Right kidney (tissue), 1 donor: ENCODE results near the gene TCOF1.
"Not testable (repeated sequence)": the region's sequence is repeated elsewhere in the genome, so short reads cannot be mapped to it uniquely, and the experiment has no call there.

Source experiments
- DNase-seq: peaks from one replicate; pipeline ENCODE4 v3.0.0-alpha.2; 2016

The TCOF1 gene

DNA sequence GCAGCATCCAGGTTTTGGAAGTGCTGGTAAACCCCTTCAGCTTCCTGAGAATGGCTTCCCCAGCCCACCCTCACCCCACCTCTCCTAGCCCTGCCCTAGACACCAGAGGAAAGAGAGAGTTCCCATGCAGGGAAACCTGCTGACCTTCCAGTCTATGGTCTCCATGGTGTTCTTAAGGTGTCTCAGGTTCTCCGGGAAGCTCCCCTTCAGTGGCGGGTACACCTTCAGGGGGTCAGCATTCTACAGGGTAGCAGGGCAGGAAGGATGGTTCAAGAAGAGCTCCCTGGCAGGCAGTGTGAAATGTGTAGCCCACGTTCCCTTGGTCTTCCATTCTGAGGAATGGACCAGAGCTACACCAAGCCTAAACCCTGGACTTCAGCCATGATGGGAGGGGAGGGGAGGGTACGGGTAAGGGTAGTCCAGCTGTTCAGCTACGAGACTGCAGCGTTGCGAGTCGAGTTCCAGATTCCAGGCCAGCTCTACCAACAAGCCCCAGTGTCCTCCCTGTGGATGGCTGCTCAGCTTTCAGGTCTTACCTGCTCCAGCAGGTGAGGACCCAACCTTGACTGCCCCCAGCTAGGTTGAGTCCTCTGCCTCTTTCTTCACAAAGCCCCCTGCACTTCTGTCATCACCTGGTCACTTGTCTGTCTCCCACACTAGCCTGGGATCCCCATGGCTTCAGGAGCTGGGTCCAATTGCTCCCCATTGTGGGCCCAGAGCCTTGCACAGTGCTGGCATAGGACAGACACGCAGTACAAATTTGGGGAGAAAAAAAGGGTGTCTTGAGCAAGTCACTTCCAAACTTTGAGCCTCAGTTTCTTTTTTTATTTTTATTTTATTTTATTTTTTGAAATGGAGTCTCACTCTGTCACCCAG lies 47.7 kb downstream of the TCOF1 start:
- DNase-seq, result no peak

DNA sequence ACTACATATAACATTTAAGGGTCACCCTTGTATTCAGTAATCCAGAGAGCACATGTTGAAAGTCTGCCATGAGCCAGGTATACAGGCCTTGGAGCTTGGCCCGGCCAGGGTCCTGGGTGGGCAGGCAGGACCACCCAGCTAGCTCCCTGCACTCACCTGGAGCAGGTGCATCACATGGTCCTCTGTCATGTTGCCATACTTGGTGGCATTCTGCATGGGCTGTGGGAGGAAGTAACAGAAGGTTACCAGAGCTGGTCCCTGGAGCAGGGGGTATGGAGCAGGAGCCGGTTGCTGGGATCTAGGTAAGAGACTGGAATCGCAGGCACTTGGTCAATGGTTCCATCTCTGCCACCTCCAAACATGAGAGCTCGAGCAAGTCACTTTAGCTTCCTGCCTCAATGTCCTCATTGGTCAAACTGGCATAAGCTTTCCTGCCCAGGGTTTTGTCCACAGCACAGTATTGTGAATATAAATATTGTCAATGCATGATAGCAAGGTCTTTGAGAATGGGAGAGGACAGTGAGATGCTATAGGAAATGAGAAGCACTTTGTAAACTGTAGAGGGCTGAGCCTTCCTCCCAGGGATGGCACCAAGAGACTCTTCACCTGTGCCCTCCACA lies 48.7 kb downstream of the TCOF1 start:
- no peak for DNase-seq

- no peak for DNase-seq
Observed at GRCh38 chr5:150406723-150407095, 49.2 kb downstream of the TCOF1 start.

GRCh38 chr5:150407096-150407720 lies 49.7 kb downstream of the TCOF1 start:
- no peak for DNase-seq

DNA sequence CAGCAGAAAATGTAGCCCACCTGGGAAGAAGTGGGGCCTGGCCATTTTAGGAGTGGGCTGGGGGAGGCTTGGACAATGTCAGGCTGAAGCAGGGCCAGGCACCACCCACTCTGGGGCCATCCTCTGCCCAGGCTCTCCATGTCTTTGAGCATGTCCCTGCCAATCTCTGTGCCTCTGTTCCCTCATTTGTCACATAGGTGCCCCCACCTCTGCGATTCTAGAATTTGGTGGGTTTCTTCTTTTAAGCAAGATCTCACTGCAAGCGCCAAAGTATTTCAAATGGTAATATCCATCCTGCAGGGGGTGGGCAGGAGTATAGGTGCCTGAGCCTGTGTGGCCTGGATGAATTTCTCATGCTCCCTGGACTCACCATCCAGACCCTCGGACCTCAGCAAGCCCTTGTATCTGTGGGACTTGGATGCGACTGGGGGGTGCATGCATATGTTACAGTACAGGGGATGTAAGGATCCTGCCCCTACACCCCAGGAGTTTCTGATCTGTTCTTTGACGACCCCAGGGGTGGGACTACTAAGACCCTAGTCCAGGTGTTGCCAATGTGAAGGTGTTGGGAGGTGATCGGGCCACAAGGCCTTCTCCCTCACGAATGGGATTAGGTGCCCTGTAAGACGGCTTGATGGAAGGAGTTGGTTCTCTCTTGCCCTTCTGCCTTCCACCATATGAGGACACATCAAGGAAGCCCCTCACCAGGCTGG lies 50.9 kb downstream of the TCOF1 start:
- no peak for DNase-seq

DNA sequence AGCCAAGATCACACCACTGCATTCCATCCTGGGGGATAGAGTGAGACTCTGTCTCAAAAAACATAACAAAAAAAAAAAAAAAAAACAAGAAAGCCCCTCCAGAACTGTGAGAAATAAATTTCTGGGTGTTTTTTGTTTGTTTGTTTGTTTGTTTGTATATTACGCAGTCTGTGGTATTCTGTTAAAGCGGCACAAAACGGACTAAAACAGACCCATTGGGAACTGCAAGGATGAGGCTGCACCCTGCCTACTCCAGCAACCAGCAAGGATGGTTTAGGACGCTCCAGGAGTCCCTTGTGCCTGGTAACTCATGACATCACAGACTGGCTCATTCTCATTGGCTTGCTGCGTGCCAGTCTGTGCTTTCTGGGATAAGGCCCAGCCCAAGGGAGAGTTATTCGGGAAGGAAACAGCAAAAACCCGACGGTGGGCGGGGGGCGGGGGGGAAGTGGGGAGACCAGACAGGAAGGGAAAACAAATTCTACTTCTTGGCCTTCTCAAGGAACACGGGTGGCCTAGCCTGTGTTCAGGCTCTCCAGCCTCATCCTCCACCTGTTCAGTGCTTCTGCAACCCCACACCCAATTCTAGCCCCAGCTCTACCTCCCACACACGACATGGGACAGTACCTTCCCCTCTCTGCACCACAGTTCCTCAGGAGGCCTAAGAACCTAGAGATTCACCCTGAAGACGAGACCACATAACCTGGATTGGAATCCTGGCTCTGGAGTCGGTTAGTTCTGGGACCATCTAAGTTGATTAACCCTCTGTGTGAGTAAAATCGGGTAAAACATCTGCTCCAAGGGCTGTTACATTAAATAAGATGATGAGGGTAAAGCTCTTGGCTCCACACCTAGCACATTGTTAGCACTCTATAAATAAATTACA lies 52.4 kb downstream of the TCOF1 start:
- DNase-seq, result peak; percentile 59

DNA sequence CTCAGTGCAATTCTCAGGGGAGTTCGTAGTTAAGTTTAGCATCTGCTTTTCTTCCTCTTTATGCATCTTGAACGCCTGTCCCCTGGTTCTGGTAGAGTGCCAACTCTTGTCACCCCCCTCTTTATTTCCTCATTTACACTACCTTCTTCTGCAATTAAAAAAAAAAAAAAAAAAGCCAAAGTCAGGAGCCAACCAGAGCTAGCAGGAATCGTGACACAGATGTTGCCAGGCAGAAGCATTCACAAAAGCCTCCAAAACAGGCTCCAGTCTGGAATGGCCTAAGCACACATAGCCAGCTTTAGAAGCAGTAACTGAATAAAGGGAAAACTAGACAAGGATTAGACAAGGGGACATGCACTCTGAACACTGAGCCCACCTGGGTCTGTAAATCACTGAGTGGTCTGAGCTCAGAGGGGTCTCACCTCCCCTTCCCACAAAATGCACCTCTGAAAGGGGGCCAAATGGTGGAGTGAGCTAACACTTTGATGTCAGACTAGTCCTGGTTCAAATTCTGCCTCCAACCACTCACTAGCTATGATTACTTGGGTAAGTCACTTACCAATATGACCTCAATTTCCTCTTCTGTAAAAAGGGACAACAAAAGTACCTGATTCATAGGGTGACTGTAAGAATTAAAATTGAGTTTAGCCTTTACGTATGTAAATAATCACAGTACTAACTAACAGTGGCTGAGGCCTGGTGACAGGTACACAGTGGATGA lies 53.2 kb downstream of the TCOF1 start:
- peak; percentile 60 for DNase-seq

GRCh38 chr5:150411245-150411979 lies 53.9 kb downstream of the TCOF1 start:
- DNase-seq, result no peak

GRCh38 chr5:150412319-150413175 lies 55.0 kb downstream of the TCOF1 start, which contains the start of gene CD74:
Gene CD74, minus strand, starts transcription at chr5:150412910. Its CDS starts 161 bp downstream, at chr5:150412749.
- DNase-seq, result peak; percentile 87

DNA sequence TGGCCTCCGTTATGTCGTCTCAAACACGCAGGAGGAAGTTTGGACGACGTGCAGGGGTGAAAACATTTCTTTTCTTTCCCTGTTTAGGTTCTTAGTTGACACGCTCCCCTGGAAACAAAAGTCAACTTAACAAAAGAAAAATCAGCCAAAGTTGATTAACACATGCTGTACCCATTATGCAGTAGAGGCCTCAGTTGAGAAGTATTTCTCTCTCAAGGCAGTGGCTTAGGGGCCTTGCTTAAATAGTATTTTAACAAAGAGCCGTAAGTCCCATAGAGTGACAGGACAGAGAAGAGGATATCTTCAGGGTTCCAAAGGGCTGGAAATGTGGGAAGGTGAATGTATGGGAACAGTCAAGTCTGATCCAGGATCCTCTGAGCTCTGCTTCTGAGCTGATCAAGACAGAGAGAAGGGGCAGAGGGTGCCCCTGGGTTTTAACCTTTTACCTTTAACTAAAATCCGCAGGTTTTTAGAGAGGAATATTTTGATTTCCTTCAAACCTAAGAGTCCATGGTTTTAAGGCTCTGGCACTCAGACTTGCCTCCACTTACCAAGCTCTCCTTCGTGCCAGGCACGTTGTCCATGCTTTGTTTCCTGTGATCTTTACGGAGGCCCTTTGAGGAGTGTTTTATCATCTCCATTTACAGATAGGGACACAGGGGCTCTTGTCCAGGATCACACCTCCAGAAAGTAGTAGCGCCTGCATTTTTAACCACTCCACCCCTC lies 55.8 kb downstream of the TCOF1 start:
- DNase-seq, result no peak

DNA sequence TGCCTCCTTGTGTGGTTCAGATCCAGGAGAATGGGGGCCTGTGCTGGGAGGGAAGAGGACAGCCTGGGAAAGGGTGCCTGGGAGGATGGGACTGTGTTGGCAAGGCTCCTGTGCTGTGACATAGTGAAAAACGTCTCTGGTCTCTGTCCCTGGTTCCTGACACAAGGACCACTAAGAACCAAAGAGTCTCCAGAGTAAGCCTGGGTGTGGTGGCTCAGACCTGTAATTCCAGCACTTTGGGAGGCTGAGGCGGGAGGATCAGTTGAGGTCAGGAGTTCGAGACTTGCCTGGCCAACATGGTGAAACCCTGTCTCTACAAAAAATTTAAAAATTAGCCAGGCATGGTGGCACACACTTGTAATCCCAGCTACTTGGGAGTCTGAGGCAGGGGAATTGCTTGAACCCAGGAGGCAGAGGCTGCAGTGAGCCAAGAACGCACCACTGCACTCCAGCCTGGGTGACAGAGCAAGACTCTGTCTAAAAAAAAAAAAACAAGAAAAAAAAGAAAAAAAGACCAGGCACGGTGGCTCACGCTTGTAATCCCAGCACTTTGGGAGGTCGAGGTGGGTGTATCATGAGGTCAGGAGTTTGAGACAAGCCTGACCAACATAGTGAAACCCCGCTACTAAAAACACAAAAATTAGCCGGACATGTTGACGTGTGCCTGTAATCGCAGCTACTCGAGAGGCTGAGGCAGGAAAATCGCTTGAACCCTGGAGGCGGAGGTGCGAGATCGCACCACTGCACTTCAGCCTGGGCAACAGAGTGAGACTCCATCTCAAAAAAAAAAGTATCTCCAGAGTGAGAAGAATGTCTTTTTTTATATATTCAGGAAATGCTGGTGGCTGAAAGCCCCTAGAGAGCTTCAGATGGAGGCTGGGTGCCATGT lies 56.6 kb downstream of the TCOF1 start:
- not testable (repeated sequence) for DNase-seq

DNA sequence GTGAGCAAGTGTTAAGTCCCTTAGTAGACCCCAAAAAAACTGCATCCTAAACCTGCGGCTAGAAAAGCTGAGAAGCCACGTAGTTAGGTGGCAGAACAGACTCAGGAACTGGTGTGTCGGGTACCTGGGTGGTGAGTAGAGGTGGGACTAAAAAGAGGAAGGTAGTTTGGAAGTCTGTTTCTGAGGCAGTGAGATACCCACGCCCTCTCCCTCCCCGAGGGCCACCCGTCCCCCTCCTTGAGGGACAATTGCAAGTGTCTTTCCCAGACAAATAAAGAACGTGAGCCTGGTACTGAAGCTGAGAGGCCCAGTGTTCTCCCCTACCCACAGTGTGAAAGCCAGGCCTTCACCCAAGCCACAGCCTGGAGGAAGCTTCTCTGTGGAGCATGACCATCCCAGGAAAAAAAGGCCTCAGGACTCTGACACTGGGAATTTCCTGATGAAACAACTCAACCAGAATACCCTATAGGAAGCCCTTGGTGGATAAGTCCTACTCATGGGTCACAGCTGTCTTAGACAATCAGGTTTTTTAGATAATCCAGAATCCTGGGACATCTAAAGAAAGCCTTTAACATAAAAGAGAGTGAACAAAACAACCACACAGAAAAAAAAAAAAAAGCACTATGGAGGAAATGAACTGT lies 62.3 kb downstream of the TCOF1 start:
- DNase-seq, result no peak

DNA sequence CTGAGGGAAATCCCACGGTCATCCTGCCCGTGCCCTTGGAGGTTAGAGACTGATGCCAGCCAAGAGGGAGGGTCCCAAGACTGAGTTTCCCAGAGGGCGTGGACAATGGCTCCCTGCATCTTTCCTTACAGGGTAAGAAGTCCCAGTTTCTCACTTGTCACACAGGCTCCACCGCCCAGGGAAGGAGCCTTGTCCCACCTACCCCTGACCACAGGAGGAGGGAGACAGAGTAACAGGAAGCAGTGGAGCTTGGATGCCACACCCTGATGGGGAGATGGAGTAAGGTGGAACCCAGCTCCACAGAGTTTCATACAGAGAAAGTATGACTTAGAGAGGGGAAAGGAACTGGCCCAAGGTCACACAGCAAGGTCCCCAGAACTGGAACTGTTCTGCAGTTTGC lies 64.6 kb downstream of the TCOF1 start:
- no peak for DNase-seq

DNA sequence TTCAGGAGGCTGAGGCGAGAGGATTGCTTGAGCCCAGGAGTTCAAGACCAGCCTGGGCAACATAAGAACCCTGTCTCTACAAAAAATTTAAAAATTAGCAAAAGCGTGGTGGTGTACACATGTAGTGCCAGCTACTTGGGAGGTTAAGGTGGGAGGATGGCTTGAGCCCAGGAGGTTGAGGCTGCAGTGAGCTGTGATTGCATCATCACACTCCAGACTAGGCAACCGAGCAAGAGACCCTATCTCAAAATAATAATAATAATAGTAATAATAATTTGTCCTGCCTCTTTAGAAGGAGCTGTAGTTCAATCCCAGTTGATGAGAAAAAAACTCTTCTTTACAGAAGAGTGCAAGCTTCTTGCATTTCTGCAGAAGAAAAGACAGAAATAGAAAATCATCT lies 65.3 kb downstream of the TCOF1 start:
- no peak for DNase-seq

DNA sequence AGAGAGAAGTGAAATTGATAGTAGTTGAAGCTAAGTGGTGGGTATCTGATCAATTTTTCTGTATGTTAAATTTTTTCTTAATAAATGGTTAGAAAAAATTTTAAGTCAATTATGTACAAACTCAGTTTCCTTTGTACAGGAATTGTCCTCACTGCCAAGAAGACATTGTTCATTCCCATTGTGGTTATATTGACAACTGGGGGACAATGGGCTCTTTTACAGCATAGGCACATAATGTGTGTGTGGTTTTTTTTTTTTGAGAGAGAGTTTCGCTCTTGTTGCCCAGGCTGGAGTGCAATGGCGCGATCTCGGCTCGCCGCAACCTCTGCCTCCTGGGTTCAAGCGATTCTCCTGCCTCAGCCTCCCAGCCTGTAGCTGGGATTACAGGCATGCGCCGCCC lies 68.7 kb downstream of the TCOF1 start:
- DNase-seq, result not testable (repeated sequence)

DNA sequence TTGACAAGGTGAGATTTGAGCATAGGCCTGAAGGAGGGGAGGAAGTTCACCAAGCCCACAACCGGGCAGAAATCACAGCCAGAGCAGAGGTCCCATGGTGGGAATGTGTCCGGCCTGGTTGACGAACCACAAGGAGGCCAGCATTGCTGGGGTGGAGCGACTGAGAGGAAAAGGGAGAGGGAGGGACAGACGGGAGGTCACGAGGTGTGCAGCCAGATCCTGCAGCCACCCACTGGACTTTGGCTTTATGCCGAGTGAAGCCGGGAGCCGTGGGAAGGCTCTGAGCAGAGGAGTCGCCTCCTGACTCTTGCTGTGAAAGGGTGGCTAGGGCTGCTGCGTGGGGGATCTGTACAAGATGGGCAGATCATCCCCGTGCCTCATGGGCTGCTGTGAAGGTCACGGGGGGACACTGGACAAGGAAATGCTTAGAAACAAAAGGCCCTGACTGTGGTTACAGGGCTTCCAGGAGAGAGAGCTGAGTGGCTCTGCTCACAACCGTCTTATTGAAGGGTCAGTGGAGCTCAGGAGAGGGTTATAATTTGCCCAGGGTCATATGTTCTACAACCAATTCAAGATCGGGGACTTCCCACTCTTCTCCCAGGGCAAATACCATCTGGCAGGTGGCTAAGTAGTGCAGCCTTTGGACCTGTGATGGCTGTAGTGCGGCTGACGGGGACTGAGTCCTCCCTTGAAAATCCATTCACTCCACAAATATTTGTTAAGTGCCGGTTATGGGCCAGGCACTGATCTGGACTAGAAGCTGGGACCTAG lies 70.8 kb downstream of the TCOF1 start:
- DNase-seq, result peak; percentile 37
